Upper lobe of left lung (tissue), 6 donors: Measurements from ENCODE around the gene SLC25A42. TPM values are rescaled to one million over a fixed set of nuclear protein-coding genes. Genes with fewer than 3 reads are reported as not detected.

Experiments used
- ATAC-seq, 2 donors: fragments of 200-7000 bp; cut with Tn5 transposase; one replicate each; pipeline ENCODE4 v1.9.1; 2022; ENCODE audit warnings: mild to moderate bottlenecking in 2 of 2, moderate library complexity in 2 of 2; ENCODE audit not compliant: low FRiP score in 2 of 2
- DNase-seq, 2 donors: peaks; one replicate each; pipeline ENCODE4 v3.0.0-alpha.2; 2019 to 2020
- H3K27ac ChIP-seq, 4 donors: fragments of 200-600 bp; sonication (generic); one replicate each; pipeline ENCODE4 v1.5.1; 2016 to 2019
- H3K27me3 ChIP-seq, 4 donors: fragments of 200-600 bp; sonication (generic); one replicate each; pipeline ENCODE4 v1.5.1; 2017 to 2019
- H3K36me3 ChIP-seq, 4 donors: fragments of 200-600 bp; sonication (generic); one replicate each; pipeline ENCODE4 v1.5.1; 2016 to 2019
- H3K4me1 ChIP-seq, 4 donors: fragments of 200-600 bp; sonication (generic); one replicate each; pipeline ENCODE4 v1.5.1; 2018 to 2019
- H3K4me3 ChIP-seq, 4 donors: fragments of 200-600 bp; sonication (generic); one replicate each; pipeline ENCODE4 v1.5.1; 2017 to 2019; ENCODE audit warnings: mild to moderate bottlenecking in 2 of 4, moderate library complexity in 1 of 4
- H3K9me3 ChIP-seq, 4 donors: fragments of 200-600 bp; sonication (generic); one replicate each; pipeline ENCODE4 v1.5.1; 2018 to 2019
- EP300 ChIP-seq, 4 donors: sonication (generic); formaldehyde crosslinking; IDR thresholded peaks; one replicate each; pipeline ENCODE4 v1.5.1; 2017; ENCODE audit warnings: antibody characterized with exemption in 4 of 4, control low read depth in 2 of 4
- POLR2A ChIP-seq, 4 donors: fragments of 450-650 bp; IDR thresholded peaks; one replicate each; pipeline ENCODE4 v1.5.1; 2016 to 2017; ENCODE audit warnings: antibody characterized with exemption in 4 of 4, mild to moderate bottlenecking in 2 of 4
- POLR2AphosphoS5 ChIP-seq, 2 donors: sonication (generic); formaldehyde crosslinking; IDR thresholded peaks; one replicate each; pipeline ENCODE4 v1.5.1; 2017; ENCODE audit warnings: antibody characterized with exemption in 2 of 2
- WGBS, 2 donors: methylation state at CpG; one replicate each; pipeline ENCODE4 v1.1.5; 2017 to 2018; 5-methylcytosine and 5-hydroxymethylcytosine counted together
- total RNA-seq, 6 donors: library from RNA; depleted of rRNA in 4 of 6; stranded (reverse); fragments of >200 nt in 4 of 6; gene quantifications; one replicate each; pipeline versions ENCODE4 v1.1.0 to v1.2.1, GENCODE V29; 2016 to 2021
- TF ChIP-seq, protein P1 (sequence below), 6 experiments: fragments of 450-650 bp in 4 of 6; fragments of 200-600 bp in 2 of 6; sonication (generic) in 2 of 6; IDR thresholded peaks; one replicate each; pipeline ENCODE4 v1.5.1; 2016 to 2019; ENCODE audit warnings: antibody characterized with exemption in 6 of 6
- donor health status: DM: no; HTN: no; CAD: no; lungs with moderate emphysema.
- donor health status: DM: no; HTN: yes; CAD: no; lungs with severe emphysema.

Gene SLC25A42
- total RNA-seq, 6 donors from 2014 or later = 5.6 to 23.0 (median 13.6) TPM

DNA sequence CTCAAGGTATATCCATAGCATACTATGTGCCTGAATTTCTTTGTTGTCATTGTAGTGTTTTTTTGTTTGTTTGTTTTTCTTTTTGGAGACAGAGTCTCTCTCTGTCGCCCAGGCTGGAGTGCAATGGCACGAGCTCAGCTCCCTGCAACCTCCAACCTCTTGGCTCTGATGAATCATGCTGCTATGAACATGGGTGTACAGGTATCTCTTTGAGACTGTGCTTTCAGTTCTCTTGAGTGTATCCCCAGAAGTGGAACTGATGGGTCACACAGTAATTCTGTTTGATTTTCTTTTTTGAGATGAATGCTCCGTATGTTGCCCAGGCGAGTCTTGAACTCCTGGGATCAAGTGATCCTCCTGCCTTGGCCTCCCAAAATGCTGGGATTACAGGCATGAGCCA, 13.7 kb upstream of the SLC25A42 start:
- H3K4me3 ChIP-seq = no peak overlapping the region
- no peak for TF ChIP-seq POLR2AphosphoS5 (IDR thresholded peaks at IDR 0.05)
- no peak for TF ChIP-seq EP300 (IDR thresholded peaks at IDR 0.05)
- TF ChIP-seq, protein P1, sequence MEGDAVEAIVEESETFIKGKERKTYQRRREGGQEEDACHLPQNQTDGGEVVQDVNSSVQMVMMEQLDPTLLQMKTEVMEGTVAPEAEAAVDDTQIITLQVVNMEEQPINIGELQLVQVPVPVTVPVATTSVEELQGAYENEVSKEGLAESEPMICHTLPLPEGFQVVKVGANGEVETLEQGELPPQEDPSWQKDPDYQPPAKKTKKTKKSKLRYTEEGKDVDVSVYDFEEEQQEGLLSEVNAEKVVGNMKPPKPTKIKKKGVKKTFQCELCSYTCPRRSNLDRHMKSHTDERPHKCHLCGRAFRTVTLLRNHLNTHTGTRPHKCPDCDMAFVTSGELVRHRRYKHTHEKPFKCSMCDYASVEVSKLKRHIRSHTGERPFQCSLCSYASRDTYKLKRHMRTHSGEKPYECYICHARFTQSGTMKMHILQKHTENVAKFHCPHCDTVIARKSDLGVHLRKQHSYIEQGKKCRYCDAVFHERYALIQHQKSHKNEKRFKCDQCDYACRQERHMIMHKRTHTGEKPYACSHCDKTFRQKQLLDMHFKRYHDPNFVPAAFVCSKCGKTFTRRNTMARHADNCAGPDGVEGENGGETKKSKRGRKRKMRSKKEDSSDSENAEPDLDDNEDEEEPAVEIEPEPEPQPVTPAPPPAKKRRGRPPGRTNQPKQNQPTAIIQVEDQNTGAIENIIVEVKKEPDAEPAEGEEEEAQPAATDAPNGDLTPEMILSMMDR (IDR thresholded peaks at IDR 0.05) = no peak
- no peak for TF ChIP-seq POLR2A (IDR thresholded peaks at IDR 0.05)
- H3K27me3 ChIP-seq = no peaks in the 10 kb centered on the region
- no peak overlapping the region for H3K27ac ChIP-seq
- DNase-seq (no peak), ATAC-seq (no peak)
- H3K4me1 ChIP-seq = no peaks in the 10 kb centered on the region
- no peaks in the 10 kb centered on the region for H3K9me3 ChIP-seq
- peaks cover 7 to 64% (median 30%) of the 10 kb centered on the region in 4 donors for H3K36me3 ChIP-seq
- 90 to 94% methylated on average over 4 of the region's 4 CpGs for WGBS, 2 donors

DNA sequence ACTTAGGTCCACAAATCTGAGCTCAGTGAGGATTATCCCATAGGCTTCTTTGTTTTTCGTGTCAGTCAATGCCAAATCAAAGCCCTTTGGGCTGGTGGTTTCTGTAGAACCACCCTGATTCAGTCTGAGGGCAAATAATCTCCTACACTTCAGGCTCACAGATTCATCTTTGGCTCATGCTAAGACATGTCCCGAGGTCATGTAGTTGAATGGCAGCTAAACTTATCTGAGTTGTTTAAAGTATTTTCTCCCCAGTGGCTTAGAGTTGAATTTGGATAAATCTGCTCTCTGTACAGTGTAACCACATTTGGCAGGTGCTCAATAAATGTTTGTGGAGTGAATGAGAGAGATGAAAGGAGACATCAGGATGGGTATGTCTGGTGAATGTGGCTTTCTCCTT, 13.1 kb upstream of the SLC25A42 start:
- TF ChIP-seq POLR2AphosphoS5 (IDR thresholded peaks at IDR 0.05) (no peak), EP300 (IDR thresholded peaks at IDR 0.05) (no peak), POLR2A (IDR thresholded peaks at IDR 0.05) (no peak)
- TF ChIP-seq, protein P1 (IDR thresholded peaks at IDR 0.05) = no peak
- no peak overlapping the region for H3K4me3 ChIP-seq
- H3K27me3 ChIP-seq = no peaks in the 10 kb centered on the region
- H3K9me3 ChIP-seq = no peaks in the 10 kb centered on the region
- H3K36me3 ChIP-seq = peaks cover 8 to 69% (median 36%) of the 10 kb centered on the region in 4 donors
- no peaks in the 10 kb centered on the region for H3K4me1 ChIP-seq
- no peak overlapping the region for H3K27ac ChIP-seq
- ATAC-seq = no peak
- DNase-seq = no peak
- 87 to 91% methylated on average over 2 of the region's 2 CpGs for WGBS, 2 donors

DNA sequence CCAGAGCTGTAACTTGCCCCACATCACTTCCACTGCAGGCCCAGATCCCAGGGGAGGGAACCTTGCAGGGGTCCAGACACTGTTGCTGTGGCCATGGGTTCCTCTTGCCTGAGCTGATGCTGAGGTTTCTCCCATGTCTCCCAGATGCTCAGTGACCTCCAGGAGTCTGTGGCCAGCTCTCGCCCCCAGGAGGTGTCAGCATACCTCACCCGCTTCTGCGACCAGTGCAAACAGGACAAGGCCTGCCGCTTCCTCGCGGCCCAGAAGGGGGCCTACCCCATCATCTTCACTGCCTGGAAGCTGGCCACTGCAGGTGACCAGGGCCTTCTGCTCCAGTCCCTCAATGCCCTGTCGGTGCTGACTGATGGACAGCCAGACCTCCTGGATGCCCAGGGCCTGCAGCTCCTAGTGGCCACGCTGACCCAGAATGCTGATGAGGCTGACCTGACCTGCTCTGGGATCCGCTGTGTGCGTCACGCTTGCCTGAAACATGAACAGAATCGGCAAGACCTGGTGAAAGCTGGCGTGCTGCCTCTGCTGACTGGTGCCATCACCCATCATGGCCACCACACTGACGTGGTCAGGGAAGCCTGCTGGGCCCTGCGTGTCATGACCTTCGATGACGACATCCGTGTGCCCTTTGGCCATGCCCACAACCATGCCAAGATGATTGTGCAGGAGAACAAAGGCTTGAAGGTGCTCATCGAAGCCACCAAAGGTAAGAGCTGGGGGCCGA, 12.1 kb upstream of the SLC25A42 start:
- H3K4me3 ChIP-seq = no peak overlapping the region
- peaks cover 8 to 77% (median 41%) of the 10 kb centered on the region in 4 donors for H3K36me3 ChIP-seq
- ATAC-seq (no peak), DNase-seq (no peak)
- 90 to 94% methylated on average over 8 to 15 of the region's 20 CpGs for WGBS, 2 donors
- no peaks in the 10 kb centered on the region for H3K9me3 ChIP-seq
- H3K27ac ChIP-seq = no peak overlapping the region
- H3K27me3 ChIP-seq = no peaks in the 10 kb centered on the region
- no peaks in the 10 kb centered on the region for H3K4me1 ChIP-seq
- TF ChIP-seq EP300 (IDR thresholded peaks at IDR 0.05) (no peak), POLR2AphosphoS5 (IDR thresholded peaks at IDR 0.05) (no peak), POLR2A (IDR thresholded peaks at IDR 0.05) (no peak)
- TF ChIP-seq, protein P1 (IDR thresholded peaks at IDR 0.05) = no peak

DNA sequence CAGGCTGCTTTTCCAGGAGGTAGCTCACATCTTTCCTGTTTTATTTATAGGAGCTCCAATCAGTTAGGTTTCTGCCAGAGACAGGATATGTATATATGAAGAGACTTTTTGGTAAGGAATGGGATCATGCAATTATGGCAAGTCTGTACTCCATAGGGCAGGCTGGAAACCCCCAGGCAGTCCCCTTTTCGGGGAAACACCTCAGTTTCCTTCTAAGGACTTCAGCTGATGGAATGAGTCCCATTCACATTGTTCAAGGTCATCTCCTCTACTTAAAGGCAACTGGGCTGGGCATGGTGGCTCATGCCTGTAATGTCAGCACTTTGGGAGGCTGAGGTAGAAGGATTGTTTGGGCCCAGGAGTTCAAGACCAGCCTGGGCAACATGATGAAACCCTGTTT, 10.9 kb upstream of the SLC25A42 start:
- 85% methylated on average over 1 of the region's 1 CpG; no CpG with 5 or more reads in 1 of the 2 donors for WGBS, 2 donors
- DNase-seq = no peak

More for the DNA sequence above, 10.9 kb upstream of the SLC25A42 start:
- Histone ChIP-seq H3K36me3 (peaks cover 8 to 80% (median 49%) of the 10 kb centered on the region in 4 donors), H3K4me1 (no peaks in the 10 kb centered on the region), H3K27ac (no peak overlapping the region), H3K4me3 (no peak overlapping the region), H3K27me3 (no peaks in the 10 kb centered on the region), H3K9me3 (no peaks in the 10 kb centered on the region)
- TF ChIP-seq POLR2A (IDR thresholded peaks at IDR 0.05) (no peak), POLR2AphosphoS5 (IDR thresholded peaks at IDR 0.05) (no peak), EP300 (IDR thresholded peaks at IDR 0.05) (no peak)
- TF ChIP-seq, protein P1 (IDR thresholded peaks at IDR 0.05) = no peak
- no peak for ATAC-seq
